Measurements from ENCODE around the gene CDH4.

- no peak for TF ChIP-seq REST (IDR thresholded peaks at IDR 0.05; ENCODE audit: insufficient read depth in 1 of 2, low read depth in 2 of 2, low read length in 2 of 2)
- no peak for TF ChIP-seq TAF1 (IDR thresholded peaks at IDR 0.05; ENCODE audit: borderline replicate concordance, insufficient read depth, low read length)
Measured at GRCh38 chr20:61210862-61211261, 41.2 kb upstream of the CDH4 start.

Measured in PFSK-1 (cell line).